ENCODE results near the gene UTP4. TPM values are rescaled to one million over a fixed set of nuclear protein-coding genes. Genes with fewer than 3 reads are reported as not detected.

Gene UTP4
- total RNA-seq, 3 donors from 2014 or later = 186 to 204 (median 197) TPM

GRCh38 chr16:69190046-69190588 is 57.7 kb downstream of the UTP4 start:
- Mint-ChIP-seq H3K4me1 (ENCODE audit: low read depth) (peaks cover 54% of the 10 kb centered on the region), H3K36me3 (ENCODE audit: insufficient read depth) (peaks cover 3% of the 10 kb centered on the region)
- no peak for DNase-seq

GRCh38 chr16:69190598-69190997 is 58.1 kb downstream of the UTP4 start:
- Mint-ChIP-seq H3K36me3 (ENCODE audit: insufficient read depth) (peaks cover 3% of the 10 kb centered on the region), H3K4me3 (no peak overlapping the region), H3K4me1 (ENCODE audit: low read depth) (peaks cover 51% of the 10 kb centered on the region), H3K27me3 (ENCODE audit: low read depth) (no peaks in the 10 kb centered on the region), H3K9me3 (no peaks in the 10 kb centered on the region)
- no peak for ATAC-seq
- DNase-seq = no peak

More at GRCh38 chr16:69190046-69190588, 57.7 kb downstream of the UTP4 start:
- Mint-ChIP-seq H3K9me3 (no peaks in the 10 kb centered on the region), H3K4me3 (no peak overlapping the region), H3K27me3 (ENCODE audit: low read depth) (no peaks in the 10 kb centered on the region)
- ATAC-seq = no peak

- ATAC-seq = no peak
- Mint-ChIP-seq H3K36me3 (ENCODE audit: insufficient read depth) (peaks cover 3% of the 10 kb centered on the region), H3K27me3 (ENCODE audit: low read depth) (no peaks in the 10 kb centered on the region), H3K4me1 (ENCODE audit: low read depth) (peaks cover 48% of the 10 kb centered on the region), H3K9me3 (no peaks in the 10 kb centered on the region), H3K4me3 (no peak overlapping the region)
- DNase-seq = no peak
Measured at GRCh38 chr16:69191136-69191535, 58.7 kb downstream of the UTP4 start.

GRCh38 chr16:69193855-69194254 is 61.4 kb downstream of the UTP4 start:
- DNase-seq (no peak), ATAC-seq (no peak)
- H3K27me3 Mint-ChIP-seq (ENCODE audit: low read depth) = no peaks in the 10 kb centered on the region
- H3K4me1 Mint-ChIP-seq (ENCODE audit: low read depth) = peaks cover 37% of the 10 kb centered on the region
- H3K9me3 Mint-ChIP-seq = no peaks in the 10 kb centered on the region
- no peak overlapping the region for H3K4me3 Mint-ChIP-seq
- H3K36me3 Mint-ChIP-seq (ENCODE audit: insufficient read depth) = no peaks in the 10 kb centered on the region

- H3K4me1 Mint-ChIP-seq (ENCODE audit: low read depth) = peaks cover 32% of the 10 kb centered on the region
- H3K9me3 Mint-ChIP-seq = no peaks in the 10 kb centered on the region
- no peak overlapping the region for H3K4me3 Mint-ChIP-seq
- no peak for DNase-seq
- H3K36me3 Mint-ChIP-seq (ENCODE audit: insufficient read depth) = no peaks in the 10 kb centered on the region
- ATAC-seq = no peak
- no peaks in the 10 kb centered on the region for H3K27me3 Mint-ChIP-seq (ENCODE audit: low read depth)
Measured at GRCh38 chr16:69194488-69194887, 62.0 kb downstream of the UTP4 start.

GRCh38 chr16:69195369-69196029 is 63.0 kb downstream of the UTP4 start:
- H3K36me3 Mint-ChIP-seq (ENCODE audit: insufficient read depth) = no peaks in the 10 kb centered on the region

GRCh38 chr16:69197573-69197972 is 65.1 kb downstream of the UTP4 start:
- Mint-ChIP-seq H3K36me3 (ENCODE audit: insufficient read depth) (no peaks in the 10 kb centered on the region), H3K4me3 (no peak overlapping the region), H3K9me3 (no peaks in the 10 kb centered on the region), H3K27me3 (ENCODE audit: low read depth) (no peaks in the 10 kb centered on the region), H3K4me1 (ENCODE audit: low read depth) (peaks cover 15% of the 10 kb centered on the region)
- DNase-seq = no peak
- ATAC-seq = no peak

More at GRCh38 chr16:69195369-69196029, 63.0 kb downstream of the UTP4 start:
- no peaks in the 10 kb centered on the region for H3K9me3 Mint-ChIP-seq
- DNase-seq (no peak), ATAC-seq (no peak)
- no peaks in the 10 kb centered on the region for H3K27me3 Mint-ChIP-seq (ENCODE audit: low read depth)
- H3K4me3 Mint-ChIP-seq = no peak overlapping the region
- peaks cover 27% of the 10 kb centered on the region for H3K4me1 Mint-ChIP-seq (ENCODE audit: low read depth)

GRCh38 chr16:69199382-69199781 is 66.9 kb downstream of the UTP4 start:
- peaks cover 16% of the 10 kb centered on the region for H3K4me1 Mint-ChIP-seq (ENCODE audit: low read depth)
- DNase-seq (no peak), ATAC-seq (no peak)
- H3K4me3 Mint-ChIP-seq = no peak overlapping the region
- no peaks in the 10 kb centered on the region for H3K36me3 Mint-ChIP-seq (ENCODE audit: insufficient read depth)
- H3K9me3 Mint-ChIP-seq = no peaks in the 10 kb centered on the region
- H3K27me3 Mint-ChIP-seq (ENCODE audit: low read depth) = no peaks in the 10 kb centered on the region

- Mint-ChIP-seq H3K4me1 (ENCODE audit: low read depth) (peaks cover 25% of the 10 kb centered on the region), H3K27me3 (ENCODE audit: low read depth) (no peaks in the 10 kb centered on the region)
Measured at GRCh38 chr16:69201291-69201690, 68.8 kb downstream of the UTP4 start.

GRCh38 chr16:69201787-69202186 is 69.3 kb downstream of the UTP4 start:
- no peak for DNase-seq
- Mint-ChIP-seq H3K9me3 (no peaks in the 10 kb centered on the region), H3K4me1 (ENCODE audit: low read depth) (peaks cover 24% of the 10 kb centered on the region), H3K27me3 (ENCODE audit: low read depth) (no peaks in the 10 kb centered on the region), H3K36me3 (ENCODE audit: insufficient read depth) (no peaks in the 10 kb centered on the region), H3K4me3 (no peak overlapping the region)
- ATAC-seq = no peak

More at GRCh38 chr16:69201291-69201690, 68.8 kb downstream of the UTP4 start:
- ATAC-seq = no peak
- DNase-seq = no peak
- Mint-ChIP-seq H3K4me3 (no peak overlapping the region), H3K36me3 (ENCODE audit: insufficient read depth) (no peaks in the 10 kb centered on the region), H3K9me3 (no peaks in the 10 kb centered on the region)

GRCh38 chr16:69204172-69204571 is 71.7 kb downstream of the UTP4 start:
- H3K27me3 Mint-ChIP-seq (ENCODE audit: low read depth) = no peaks in the 10 kb centered on the region
- H3K36me3 Mint-ChIP-seq (ENCODE audit: insufficient read depth) = no peaks in the 10 kb centered on the region
- peak in 1 of 2 donors; percentile 10 for ATAC-seq
- no peak for DNase-seq
- H3K4me1 Mint-ChIP-seq (ENCODE audit: low read depth) = peaks cover 17% of the 10 kb centered on the region
- H3K4me3 Mint-ChIP-seq = no peak overlapping the region
- H3K9me3 Mint-ChIP-seq = no peaks in the 10 kb centered on the region

- Mint-ChIP-seq H3K36me3 (ENCODE audit: insufficient read depth) (no peaks in the 10 kb centered on the region), H3K4me1 (ENCODE audit: low read depth) (peaks cover 6% of the 10 kb centered on the region), H3K9me3 (no peaks in the 10 kb centered on the region), H3K4me3 (no peak overlapping the region), H3K27me3 (ENCODE audit: low read depth) (no peaks in the 10 kb centered on the region)
- ATAC-seq = no peak
- DNase-seq = no peak
Measured at GRCh38 chr16:69209735-69210134, 77.3 kb downstream of the UTP4 start.

- peaks cover 13% of the 10 kb centered on the region for H3K4me1 Mint-ChIP-seq (ENCODE audit: low read depth)
- DNase-seq (no peak), ATAC-seq (peak; percentile 77 to 84)
- no peak overlapping the region for H3K4me3 Mint-ChIP-seq
- H3K27me3 Mint-ChIP-seq (ENCODE audit: low read depth) = no peaks in the 10 kb centered on the region
- H3K9me3 Mint-ChIP-seq = no peaks in the 10 kb centered on the region
- H3K36me3 Mint-ChIP-seq (ENCODE audit: insufficient read depth) = no peaks in the 10 kb centered on the region
Measured at GRCh38 chr16:69217433-69217832, 85.0 kb downstream of the UTP4 start.
